MCF 10A (cell line): ENCODE measurements around the gene BBS12. TPM values are rescaled to one million over a fixed set of nuclear protein-coding genes. Genes with fewer than 3 reads are reported as not detected.
A peak's percentile ranks its signal among the peaks of the same experiment; 100 is the strongest.

ENCODE experiments used
- BruUV-seq: library from RNA; stranded (reverse); fragments of 400-500 nt; replicated peaks from 2 replicates; lab custom pipeline; 2021; lab: Mats Ljungman, UMichigan
- CTCF ChIA-PET: fragments of 300-600 bp; sonication (Branson Sonifier 250); formaldehyde crosslinking; extraction: SDS; loops from one replicate; lab custom pipeline; 2021; ENCODE audit warnings: antibody characterized with exemption, inconsistent platforms; lab: Yijun Ruan, JAX
- POLR2A ChIA-PET: fragments of 300-600, 350-650 bp; sonication (Branson Sonifier 250); formaldehyde crosslinking; extraction: SDS; loops from one replicate; lab custom pipeline; 2020; ENCODE audit warnings: antibody characterized with exemption, inconsistent platforms; lab: Yijun Ruan, JAX
- DNase-seq: peaks from one replicate; pipeline ENCODE4 v3.0.0-alpha.2; 2018; ENCODE audit not compliant: unreplicated experiment
- H3K27ac Mint-ChIP-seq: one replicate; pipeline ENCODE4 v1.8.0; 2022; ENCODE audit warnings: mild to moderate bottlenecking, low read depth, mixed read lengths; ENCODE audit not compliant: unreplicated experiment
- H3K27me3 Mint-ChIP-seq: one replicate; pipeline ENCODE4 v1.8.0; 2022; ENCODE audit warnings: mixed read lengths; ENCODE audit not compliant: insufficient read depth, unreplicated experiment
- H3K36me3 Mint-ChIP-seq: one replicate; pipeline ENCODE4 v1.8.0; 2022; ENCODE audit warnings: mild to moderate bottlenecking, moderate library complexity, mixed read lengths; ENCODE audit not compliant: insufficient read depth, unreplicated experiment
- H3K4me1 Mint-ChIP-seq: one replicate; pipeline ENCODE4 v1.8.0; 2022; ENCODE audit warnings: mixed read lengths; ENCODE audit not compliant: insufficient read depth, unreplicated experiment
- H3K4me3 Mint-ChIP-seq: one replicate; pipeline ENCODE4 v1.8.0; 2022; ENCODE audit warnings: mild to moderate bottlenecking, moderate library complexity, mixed read lengths; ENCODE audit not compliant: unreplicated experiment
- H3K9me3 Mint-ChIP-seq: one replicate; pipeline ENCODE4 v1.8.0; 2022; ENCODE audit warnings: mixed read lengths; ENCODE audit not compliant: unreplicated experiment
- CTCF ChIP-seq: fragments of 200-600 bp; IDR thresholded peaks from one replicate; pipeline ENCODE4 v1.8.0; 2022; ENCODE audit warnings: antibody characterized with exemption, mild to moderate bottlenecking; ENCODE audit not compliant: unreplicated experiment
- intact Hi-C: fragments of 100-400 bp; cut with micrococcal nuclease; formaldehyde crosslinking; loops from 2 replicates; pipeline ENCODE4 v1.14.1; 2022
- total RNA-seq: library from RNA; stranded (reverse); gene quantifications from 2 replicates; pipeline ENCODE4 v1.2.3, GENCODE V29; 2022

The BBS12 gene
- total RNA-seq, 1 experiment from 2014 or later = 4.7 TPM

GRCh38 chr4:122762966-122763716 is 30.6 kb downstream of the BBS12 start:
- no peak for DNase-seq
- BruUV-seq = no TSS peak
- ChIA-PET CTCF (interaction anchor here (0.7 to 1.1 kb wide), 2 partner anchors 24 to 36 kb away, joined by 3 to 5 read pairs; no protein-coding TSS in a partner anchor), POLR2A (interaction anchor here (1.1 to 4.1 kb wide), 6 partner anchors 11 to 96 kb away, joined by 4 to 32 read pairs (median 20); partner anchors contain the start of gene FGF2)
- TF ChIP-seq CTCF = no peak
- peak overlapping the region; percentile 92 for H3K27ac Mint-ChIP-seq
- peaks cover 26% of the 10 kb centered on the region for H3K4me1 Mint-ChIP-seq
- intact Hi-C loops = no loop called here
- H3K4me3 Mint-ChIP-seq = no peak overlapping the region
- H3K36me3 Mint-ChIP-seq = peaks cover 7% of the 10 kb centered on the region
- no peaks in the 10 kb centered on the region for H3K27me3 Mint-ChIP-seq
- H3K9me3 Mint-ChIP-seq = no peaks in the 10 kb centered on the region

GRCh38 chr4:122764071-122764820 is 31.7 kb downstream of the BBS12 start:
- TF ChIP-seq CTCF = no peak
- H3K4me3 Mint-ChIP-seq = peak overlapping the region; percentile 51
- peak overlapping the region; percentile 92 for H3K27ac Mint-ChIP-seq
- intact Hi-C loops = no loop called here
- BruUV-seq = TSS peak; percentile 80
- no peaks in the 10 kb centered on the region for H3K27me3 Mint-ChIP-seq
- peak; percentile 25 for DNase-seq
- POLR2A ChIA-PET = interaction anchor here (0.5 to 4.1 kb wide), 18 partner anchors 10 to 1053 kb away, joined by 3 to 32 read pairs (median 6); partner anchors contain the start of genes BBS12, FGF2 and NUDT6
- peaks cover 7% of the 10 kb centered on the region for H3K36me3 Mint-ChIP-seq
- CTCF ChIA-PET = interaction anchor here (0.7 to 3.2 kb wide), 6 partner anchors 10 to 150 kb away, joined by 3 to 22 read pairs (median 4); no protein-coding TSS in a partner anchor
- peaks cover 23% of the 10 kb centered on the region for H3K4me1 Mint-ChIP-seq
- no peaks in the 10 kb centered on the region for H3K9me3 Mint-ChIP-seq

- Mint-ChIP-seq H3K4me3 (peak overlapping the region; percentile 51), H3K36me3 (peaks cover 7% of the 10 kb centered on the region), H3K27ac (peak overlapping the region; percentile 92), H3K9me3 (no peaks in the 10 kb centered on the region), H3K4me1 (peaks cover 17% of the 10 kb centered on the region), H3K27me3 (no peaks in the 10 kb centered on the region)
- no peak for TF ChIP-seq CTCF
- peak; percentile 76 for DNase-seq
- ChIA-PET POLR2A (interaction anchor here (0.8 to 4.1 kb wide), 14 partner anchors 9 to 161 kb away, joined by 3 to 32 read pairs (median 8); partner anchors contain the start of genes BBS12, FGF2 and NUDT6), CTCF (interaction anchor here (1.1 to 3.2 kb wide), 6 partner anchors 19 to 166 kb away, joined by 3 to 22 read pairs (median 6); no protein-coding TSS in a partner anchor)
- intact Hi-C loops = loop anchor here (1.0 kb wide), 1 partner anchor 13 kb away; no protein-coding TSS in a partner anchor
- no TSS peak for BruUV-seq
Observed at GRCh38 chr4:122764821-122765215, 32.3 kb downstream of the BBS12 start.
